Keratinocyte (primary cell): ENCODE results near the gene CORO7.

Source experiments
- CTCF ChIP-seq, 3 experiments: IDR thresholded peaks in 1 of 3; conservative IDR thresholded peaks in 1 of 3; optimal IDR thresholded peaks in 1 of 3; 2 replicates in 2 of 3; 3 replicates in 1 of 3; pipeline versions ENCODE3 to v1.5.1; 2011; ENCODE audit warnings: low read length in 3 of 3, mild to moderate bottlenecking in 3 of 3, moderate library complexity in 2 of 3, control low read depth in 1 of 3, inconsistent platforms in 1 of 3; ENCODE audit not compliant: insufficient read depth in 2 of 3; ENCODE audit errors: extremely low read depth in 1 of 3
- EZH2 ChIP-seq: IDR thresholded peaks from one replicate; pipeline ENCODE4 v1.6.1; 2012; ENCODE audit warnings: inconsistent platforms, mild to moderate bottlenecking, low read length, moderate library complexity

DNA sequence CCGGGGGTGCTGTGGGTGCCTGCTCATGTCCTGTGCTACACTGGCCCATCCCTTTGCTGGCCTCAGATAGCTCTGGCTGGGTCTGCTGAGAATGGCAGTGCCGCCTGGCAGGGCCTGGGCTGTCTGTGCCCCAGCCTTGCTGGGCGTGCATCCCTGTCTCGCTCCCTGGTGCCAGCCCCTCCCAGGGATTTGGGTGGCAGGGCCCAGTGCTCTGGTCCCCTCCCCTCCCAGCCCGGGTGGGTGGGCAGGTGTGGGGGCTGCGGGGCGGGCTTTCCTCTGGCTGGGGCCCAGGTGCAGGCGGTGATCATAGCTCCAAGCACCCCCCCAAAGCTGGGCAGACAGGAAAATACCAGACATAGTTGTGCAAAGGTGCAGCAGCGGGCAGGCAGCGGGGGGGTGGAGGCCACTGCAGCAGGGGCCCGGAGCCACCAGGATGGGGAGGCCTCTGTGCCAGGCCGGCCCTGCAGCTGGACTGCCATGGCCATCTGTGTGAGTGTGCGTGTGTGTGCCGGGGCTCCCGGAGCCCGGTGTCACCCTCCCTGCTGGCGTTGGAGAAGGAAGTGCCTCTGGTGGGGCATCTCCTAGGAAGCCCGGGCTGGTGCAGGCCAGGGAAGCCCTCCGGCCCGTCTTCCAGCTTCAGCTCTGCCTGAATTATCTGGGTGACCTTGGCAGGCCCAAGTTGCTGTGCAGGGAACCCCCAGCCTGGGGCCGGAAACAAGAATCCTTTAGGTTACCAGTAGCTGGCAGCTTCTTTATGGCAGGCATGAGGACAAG, 93.1 kb downstream of the CORO7 start:
- TF ChIP-seq CTCF (optimal IDR thresholded peaks at IDR 0.05 in 1 of 3, IDR thresholded peaks at IDR 0.05 in 1 of 3, conservative IDR thresholded peaks at IDR 0.05 in 1 of 3; ENCODE audit: extremely low read depth in 1 of 3, insufficient read depth in 2 of 3, low read length in 3 of 3) (no peak), EZH2 (no peak)
